GM21737 (cell line): ENCODE results near the gene CD38.
"Not testable (repeated sequence)": the region's sequence is repeated elsewhere in the genome, so short reads cannot be mapped to it uniquely, and the experiment has no call there.

ENCODE experiments used
- ATAC-seq: cut with Tn5 transposase; IDR thresholded peaks from one replicate; pipeline ENCODE4 v1.9.1; 2021; ENCODE audit warnings: mild to moderate bottlenecking, moderate library complexity; ENCODE audit not compliant: unreplicated experiment

The CD38 gene

GRCh38 chr4:15794905-15795304 lies 16.8 kb downstream of the CD38 start:
- ATAC-seq = no peak

DNA sequence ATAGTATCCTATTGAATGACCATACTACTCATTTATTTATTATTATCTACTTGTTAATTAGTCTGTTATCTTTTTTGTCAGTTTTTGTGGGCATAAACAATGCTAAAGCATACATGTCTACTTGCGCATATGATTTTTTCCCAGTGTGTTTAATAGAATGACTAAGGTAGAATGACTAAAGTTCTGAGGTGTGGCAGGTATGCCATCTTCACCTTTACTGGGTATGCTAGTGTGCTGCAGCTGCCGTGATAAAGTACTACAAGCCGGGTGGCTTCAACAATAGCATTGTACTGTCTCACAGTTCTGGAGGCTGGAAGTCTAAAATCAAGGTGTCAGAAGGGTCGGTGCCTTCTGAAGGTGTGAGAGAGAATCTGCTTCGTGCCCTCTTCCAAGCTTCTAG lies 19.2 kb downstream of the CD38 start:
- ATAC-seq = no peak

- no peak for ATAC-seq
Measured at GRCh38 chr4:15799141-15799540, 21.0 kb downstream of the CD38 start.

DNA sequence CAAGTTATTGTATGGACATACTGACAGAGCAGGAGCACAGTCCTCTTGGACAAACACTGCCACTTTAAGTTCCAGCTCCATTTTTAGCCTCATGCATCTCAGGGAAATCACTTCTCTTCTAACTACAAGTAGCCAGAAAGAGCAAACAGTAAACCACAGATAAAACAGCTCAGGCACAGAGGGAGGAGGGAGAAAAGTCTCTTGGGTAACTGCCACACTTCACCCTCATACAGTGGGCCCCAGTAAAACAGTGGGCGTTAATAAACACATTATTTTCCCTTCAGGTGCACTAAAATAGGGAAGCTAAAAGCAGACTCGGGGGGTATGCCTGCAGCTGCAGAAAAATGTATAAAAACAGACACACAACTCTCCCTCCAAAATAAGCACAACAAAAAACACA lies 21.6 kb downstream of the CD38 start:
- ATAC-seq = no peak

DNA sequence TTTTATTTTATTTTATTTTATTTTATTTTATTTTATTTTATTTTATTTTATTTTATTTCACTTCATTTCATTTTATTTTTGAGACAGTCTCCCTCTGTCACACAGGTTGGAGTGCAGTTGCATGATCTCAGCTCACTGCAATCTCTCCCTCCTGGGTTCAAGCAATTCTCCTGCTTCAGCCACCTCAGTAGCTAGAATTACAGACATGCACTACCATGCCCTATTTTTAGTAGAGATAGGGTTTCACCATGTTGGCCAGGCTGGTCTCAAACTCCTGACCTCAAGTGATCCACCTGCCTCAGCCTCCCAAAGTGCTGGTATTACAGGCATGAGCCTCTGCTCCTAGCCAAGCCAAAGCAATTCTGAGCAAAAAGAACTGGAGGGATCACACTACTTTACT lies 24.4 kb downstream of the CD38 start:
- ATAC-seq = not testable (repeated sequence)

DNA sequence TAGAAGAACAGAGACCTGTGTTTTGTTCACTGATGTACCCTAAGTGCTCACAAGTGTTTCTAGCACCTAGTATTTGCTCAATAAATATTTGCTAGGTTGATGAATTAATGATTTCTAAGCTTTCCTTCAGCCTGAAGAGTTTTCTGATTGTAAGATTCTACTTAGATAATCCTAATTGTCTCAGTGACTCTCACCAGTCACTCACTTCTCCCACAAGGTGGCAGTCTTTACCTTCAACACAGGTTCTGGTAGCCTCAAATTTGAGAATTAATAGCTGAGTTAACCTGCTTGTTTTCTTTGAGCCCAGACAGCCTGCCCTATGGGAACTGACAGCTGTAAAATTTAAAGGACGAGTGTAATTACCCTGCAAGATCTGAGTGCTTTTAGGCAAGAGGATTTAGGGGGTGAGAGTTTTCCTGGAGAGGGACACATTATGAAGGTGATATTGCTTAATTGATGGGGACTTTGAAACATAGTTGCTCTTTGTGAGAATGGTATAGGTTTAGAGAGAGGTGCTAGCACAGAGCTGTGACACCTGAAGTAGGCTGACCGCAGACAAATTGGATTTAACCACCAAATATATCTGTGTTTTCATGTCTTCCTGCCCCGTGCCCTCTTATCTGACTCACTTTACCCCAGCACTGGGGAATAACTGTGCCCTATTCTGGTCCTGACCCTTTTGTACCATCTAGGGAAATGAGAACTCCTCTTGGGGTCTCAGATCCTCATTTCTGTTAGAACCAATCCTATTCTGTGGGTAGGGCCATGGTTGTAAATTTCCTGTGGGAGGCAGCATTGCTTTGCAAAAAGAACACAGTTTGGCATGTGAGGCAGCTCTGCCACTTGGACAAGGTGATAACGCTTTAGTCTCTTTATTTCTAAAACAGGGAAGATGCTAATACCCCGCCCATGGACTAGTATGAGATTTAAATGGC lies 27.7 kb downstream of the CD38 start:
- ATAC-seq = peak; percentile 43

GRCh38 chr4:15809058-15809457 lies 30.9 kb downstream of the CD38 start:
- peak; percentile 72 for ATAC-seq

DNA sequence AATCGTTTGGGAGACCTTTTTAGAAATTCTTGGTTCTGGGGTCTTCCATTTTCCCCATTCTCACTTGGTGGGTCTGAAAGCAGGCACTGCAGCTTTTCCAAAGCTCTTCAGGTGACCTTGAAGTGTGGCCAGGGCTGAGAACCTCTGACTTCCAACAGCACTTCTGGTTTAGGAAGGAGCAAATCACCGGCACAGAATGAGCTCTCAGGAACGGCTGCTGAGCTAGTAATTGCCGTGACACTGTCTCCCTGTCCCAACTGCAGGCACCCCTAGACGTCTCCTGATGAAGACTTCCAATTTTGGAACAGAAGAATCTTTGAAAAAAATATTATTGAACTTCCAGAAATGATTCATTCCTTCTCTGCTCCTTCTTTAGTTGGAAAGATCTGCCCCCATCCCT lies 31.3 kb downstream of the CD38 start:
- no peak for ATAC-seq

- ATAC-seq = no peak
Measured at GRCh38 chr4:15811703-15812337, 33.7 kb downstream of the CD38 start.

DNA sequence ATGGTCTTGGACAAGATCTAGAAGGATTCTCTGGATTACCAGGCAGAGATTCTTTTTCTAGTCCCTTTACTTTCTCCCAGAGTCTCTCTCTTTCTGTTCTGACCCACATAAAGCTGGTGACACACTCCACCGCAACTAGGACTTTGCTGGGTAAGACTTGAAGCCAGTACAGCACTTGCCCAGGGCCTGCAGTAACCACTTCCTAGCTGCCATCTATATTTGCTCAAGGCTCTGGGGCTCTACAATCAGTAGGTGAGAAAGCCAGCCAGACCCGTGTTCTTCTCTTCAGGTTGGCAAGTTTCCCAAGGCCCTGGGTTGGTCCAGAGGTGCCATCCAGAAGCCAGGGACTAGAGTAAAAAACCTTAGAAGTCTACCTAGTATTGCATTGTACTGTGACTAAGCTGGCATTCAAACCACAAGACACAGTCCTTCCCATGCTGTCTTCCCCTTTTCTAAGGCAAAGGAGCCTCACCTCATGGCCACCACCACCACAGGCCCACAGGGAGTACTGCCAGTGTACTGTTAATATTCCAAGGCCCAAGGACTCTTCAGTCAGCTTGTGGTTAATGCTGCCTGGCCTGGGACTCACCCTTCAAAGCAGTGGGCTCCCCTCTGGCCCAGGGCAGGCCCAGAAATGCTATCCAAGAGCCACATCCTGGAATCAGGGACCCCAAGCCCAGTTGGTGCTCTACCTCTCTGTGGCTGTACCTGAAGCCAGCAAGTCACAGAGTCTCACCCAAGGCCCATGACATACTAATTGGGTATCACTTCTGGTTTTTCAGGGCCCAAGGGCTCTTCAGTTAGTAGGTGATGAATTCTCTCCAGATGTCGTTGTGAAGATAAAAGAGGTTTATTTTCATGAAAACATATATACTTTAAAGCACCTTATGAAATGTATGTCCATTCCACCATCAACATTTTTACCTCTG lies 54.7 kb downstream of the CD38 start:
- ATAC-seq = no peak

DNA sequence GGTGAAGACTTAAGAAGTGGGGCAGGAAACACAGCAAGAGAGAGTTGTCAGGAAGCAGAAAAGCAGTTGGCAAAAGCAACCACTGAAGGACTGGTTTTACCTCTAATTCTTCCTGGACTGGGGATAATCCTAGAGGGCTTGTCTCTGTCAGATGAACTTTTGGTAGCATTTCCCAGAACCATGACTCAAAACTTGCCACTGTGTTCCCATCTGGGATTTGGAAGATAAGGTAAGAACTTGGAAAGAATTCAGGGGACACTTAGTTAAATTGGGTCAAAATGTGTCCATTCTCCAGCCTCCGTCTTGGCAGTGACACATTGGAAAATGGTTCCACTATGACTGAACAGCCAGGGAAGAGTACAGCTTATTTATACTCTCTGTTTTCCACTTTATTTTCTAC lies 55.7 kb downstream of the CD38 start:
- ATAC-seq = no peak

DNA sequence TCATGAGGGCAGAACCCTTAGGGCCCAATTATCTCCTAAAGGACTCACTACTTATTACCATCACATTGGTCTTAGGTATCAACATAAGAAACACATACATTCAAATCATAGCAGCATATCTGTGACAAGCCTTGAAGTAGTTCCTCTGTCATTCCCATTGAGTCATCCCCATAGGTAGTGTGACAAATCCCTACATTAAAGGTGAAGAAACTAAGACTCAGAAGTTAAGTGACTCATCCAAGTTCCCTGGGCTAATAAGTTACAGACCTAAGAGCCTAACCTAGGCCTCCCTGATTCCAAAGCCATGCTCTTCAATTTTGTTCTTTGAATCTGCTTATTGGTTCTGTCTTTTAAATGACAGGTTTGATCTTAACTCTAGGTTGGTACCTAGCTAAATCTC lies 58.2 kb downstream of the CD38 start:
- ATAC-seq = no peak

DNA sequence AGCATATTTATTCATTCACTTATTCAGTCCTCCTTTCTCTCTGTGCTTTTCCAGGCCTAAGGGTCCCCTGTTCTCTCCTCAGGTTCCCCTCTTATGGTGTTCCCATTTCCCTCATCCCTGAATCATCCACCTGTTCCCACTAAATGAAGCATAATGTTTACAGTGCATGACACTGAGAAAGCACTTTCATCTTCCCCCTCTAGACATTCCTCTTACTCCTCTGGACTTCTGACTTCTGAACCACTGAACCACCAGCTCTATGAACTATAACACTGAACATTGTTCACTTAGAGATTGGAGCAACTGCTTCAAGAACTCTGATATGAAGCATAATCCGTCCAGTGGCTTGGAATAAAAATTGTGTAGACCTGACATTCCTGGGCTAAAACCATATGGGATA lies 59.5 kb downstream of the CD38 start:
- no peak for ATAC-seq

DNA sequence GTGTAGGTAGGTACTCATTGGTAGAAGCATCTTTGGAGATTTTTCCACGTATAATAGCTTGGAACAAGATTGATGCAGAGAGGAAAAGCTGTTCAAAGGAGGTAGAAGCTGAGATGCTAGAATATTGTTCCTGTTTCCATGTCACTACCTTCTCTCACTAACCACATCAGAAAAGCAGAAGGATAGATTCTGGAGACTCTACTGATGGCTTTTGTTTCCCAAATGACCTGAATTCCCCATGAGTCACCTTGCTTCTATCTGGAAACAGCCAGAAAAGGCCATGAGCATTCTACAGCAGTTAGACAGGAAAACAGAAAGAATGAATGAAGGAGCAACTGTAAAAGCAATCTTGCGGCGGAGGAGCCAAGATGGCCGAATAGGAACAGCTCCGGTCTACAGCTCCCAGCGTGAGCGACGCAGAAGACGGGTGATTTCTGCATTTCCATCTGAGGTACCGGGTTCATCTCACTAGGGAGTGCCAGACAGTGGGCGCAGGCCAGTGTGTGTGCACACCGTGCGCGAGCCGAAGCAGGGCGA lies 63.1 kb downstream of the CD38 start:
- not testable (repeated sequence) for ATAC-seq

GRCh38 chr4:15847746-15848145 lies 69.6 kb downstream of the CD38 start:
- no peak for ATAC-seq

DNA sequence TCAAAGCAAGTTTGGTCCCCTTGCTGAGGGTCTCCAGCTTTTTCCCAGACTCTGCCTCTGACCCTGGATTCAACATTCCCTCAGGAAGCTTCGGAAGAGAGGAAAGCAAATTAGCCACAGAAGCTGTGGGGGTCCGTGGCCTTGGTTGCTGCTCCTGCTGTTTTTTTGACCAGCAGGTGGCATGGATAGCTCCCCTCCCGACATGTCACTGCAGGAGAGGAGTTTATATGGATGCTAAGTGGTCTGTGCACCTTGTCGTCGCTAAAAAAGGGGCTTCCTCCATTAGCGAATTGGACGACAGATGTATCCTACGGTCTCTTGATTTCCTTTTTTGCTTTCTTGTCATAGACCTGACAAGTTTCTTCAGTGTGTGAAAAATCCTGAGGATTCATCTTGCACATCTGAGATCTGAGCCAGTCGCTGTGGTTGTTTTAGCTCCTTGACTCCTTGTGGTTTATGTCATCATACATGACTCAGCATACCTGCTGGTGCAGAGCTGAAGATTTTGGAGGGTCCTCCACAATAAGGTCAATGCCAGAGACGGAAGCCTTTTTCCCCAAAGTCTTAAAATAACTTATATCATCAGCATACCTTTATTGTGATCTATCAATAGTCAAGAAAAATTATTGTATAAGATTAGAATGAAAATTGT lies 70.2 kb downstream of the CD38 start:
- ATAC-seq = no peak

GRCh38 chr4:15851969-15852368 lies 73.8 kb downstream of the CD38 start:
- ATAC-seq = no peak

GRCh38 chr4:15852524-15852923 lies 74.4 kb downstream of the CD38 start:
- no peak for ATAC-seq

GRCh38 chr4:15853345-15853744 lies 75.2 kb downstream of the CD38 start:
- ATAC-seq = no peak

- ATAC-seq = no peak
Measured at GRCh38 chr4:15855804-15856475, 77.8 kb downstream of the CD38 start.
